Activated CD8-positive, alpha-beta memory T cell treated with anti-CD3 and anti-CD28 coated beads, Interleukin-2, amount 50 U/mL, for 4 hours (primary cell): ENCODE measurements around the gene ZNF383.

Source experiments
- DNase-seq: peaks from one replicate; pipeline ENCODE4 v3.0.0-alpha.2; 2020

The ZNF383 gene

GRCh38 chr19:37294246-37294645 lies 76.2 kb downstream of the ZNF383 start:
- peak; percentile 57 for DNase-seq
